GM21619 (cell line): ENCODE measurements around the gene NDUFB11.
A peak's percentile ranks its signal among the peaks of the same experiment; 100 is the strongest.

Source experiments
- ATAC-seq: cut with Tn5 transposase; IDR thresholded peaks from one replicate; pipeline ENCODE4 v1.9.1; 2021; ENCODE audit not compliant: unreplicated experiment

The NDUFB11 gene

GRCh38 chrX:47144626-47145394 lies at the start of gene NDUFB11, which contains the start of gene RBM10:
Gene NDUFB11 (minus strand): TSS chrX:47144702. CDS start chrX:47144679, 23 bp downstream.
Gene RBM10 (plus strand): TSS chrX:47145221. CDS start chrX:47147482, 2,261 bp downstream.
- peak; percentile 84 for ATAC-seq

GRCh38 chrX:47193475-47194193 lies 49.1 kb upstream of the NDUFB11 start, which contains the start of gene UBA1:
Gene UBA1 (plus strand): TSS chrX:47193829. CDS start chrX:47198803, 4,974 bp downstream.
- peak; percentile 53 for ATAC-seq

GRCh38 chrX:47191806-47192401 lies 47.4 kb upstream of the NDUFB11 start:
- ATAC-seq, result no peak

GRCh38 chrX:47191331-47191730 lies 46.8 kb upstream of the NDUFB11 start:
- ATAC-seq, result no peak

- ATAC-seq, result peak; percentile 63
Measured at GRCh38 chrX:47190445-47191269, 46.2 kb upstream of the NDUFB11 start.

GRCh38 chrX:47189906-47190305 lies 45.4 kb upstream of the NDUFB11 start:
- ATAC-seq, result no peak

GRCh38 chrX:47187106-47187677 lies 42.7 kb upstream of the NDUFB11 start:
- ATAC-seq, result no peak

GRCh38 chrX:47186096-47186740 lies 41.7 kb upstream of the NDUFB11 start:
- no peak for ATAC-seq

GRCh38 chrX:47185241-47185640 lies 40.7 kb upstream of the NDUFB11 start:
- ATAC-seq, result no peak

GRCh38 chrX:47184486-47184885 lies 40.0 kb upstream of the NDUFB11 start:
- ATAC-seq, result no peak

- no peak for ATAC-seq
Measured at GRCh38 chrX:47182106-47182700, 37.7 kb upstream of the NDUFB11 start.

GRCh38 chrX:47181301-47181700 lies 36.8 kb upstream of the NDUFB11 start:
- no peak for ATAC-seq

GRCh38 chrX:47180346-47180745 lies 35.8 kb upstream of the NDUFB11 start:
- ATAC-seq, result no peak

GRCh38 chrX:47179928-47180255 lies 35.4 kb upstream of the NDUFB11 start:
- ATAC-seq, result no peak

GRCh38 chrX:47179221-47179927 lies 34.9 kb upstream of the NDUFB11 start:
- ATAC-seq, result no peak

GRCh38 chrX:47178337-47178736 lies 33.8 kb upstream of the NDUFB11 start:
- no peak for ATAC-seq

GRCh38 chrX:47177079-47177478 lies 32.6 kb upstream of the NDUFB11 start:
- ATAC-seq, result no peak

- no peak for ATAC-seq
Measured at GRCh38 chrX:47176101-47176740, 31.7 kb upstream of the NDUFB11 start.

GRCh38 chrX:47175588-47175980 lies 31.1 kb upstream of the NDUFB11 start:
- ATAC-seq, result no peak
